Mucosa of stomach (tissue), 1 donor: ENCODE results near the gene TICRR.
"Not testable (repeated sequence)": the region's sequence is repeated elsewhere in the genome, so short reads cannot be mapped to it uniquely, and the experiment has no call there.

Experiments used
- H3K27me3 ChIP-seq: one replicate; pipeline ENCODE4 v1.7.0; 2013; ENCODE audit warnings: mild to moderate bottlenecking, low read length; ENCODE audit not compliant: control insufficient read depth, insufficient read depth
- H3K36me3 ChIP-seq: one replicate; pipeline ENCODE4 v1.7.0; 2013; ENCODE audit warnings: low read length; ENCODE audit not compliant: control insufficient read depth, insufficient read depth
- H3K4me1 ChIP-seq: one replicate; pipeline ENCODE4 v1.7.0; 2013; ENCODE audit warnings: mild to moderate bottlenecking, low read length; ENCODE audit not compliant: control insufficient read depth, insufficient read depth
- H3K4me3 ChIP-seq: one replicate; pipeline ENCODE4 v1.7.0; 2013; ENCODE audit warnings: low read length
- H3K9ac ChIP-seq: one replicate; pipeline ENCODE4 v1.7.0; 2013; ENCODE audit warnings: mild to moderate bottlenecking, low read length, moderate library complexity
- H3K9me3 ChIP-seq: one replicate; pipeline ENCODE4 v1.7.0; 2013; ENCODE audit warnings: mild to moderate bottlenecking, low read length, moderate library complexity; ENCODE audit not compliant: control insufficient read depth
- donor health status: Pancreatic carcinoma.

The TICRR gene

DNA sequence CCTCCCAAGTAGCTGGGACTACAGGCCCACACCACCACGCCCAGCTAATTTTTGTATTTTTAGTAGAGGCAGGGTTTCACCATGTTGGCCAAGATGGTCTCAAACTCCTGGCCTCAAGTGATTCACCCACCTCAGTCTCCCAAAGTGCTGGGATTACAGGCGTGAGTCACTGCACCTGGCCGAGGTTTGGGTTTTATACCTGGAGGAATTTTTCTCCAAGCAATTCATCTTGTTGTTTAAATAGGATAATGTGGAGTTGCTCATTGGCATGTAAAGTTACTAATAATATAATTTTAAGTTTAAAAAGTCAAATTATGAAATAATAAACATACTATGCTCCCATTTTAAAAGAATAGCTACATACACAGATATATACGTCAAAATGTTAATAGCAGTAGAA is 26.1 kb upstream of the TICRR start:
- H3K9ac ChIP-seq, H3K4me3 ChIP-seq, H3K36me3 ChIP-seq, H3K27me3 ChIP-seq, H3K9me3 ChIP-seq, H3K4me1 ChIP-seq: not testable (repeated sequence)

GRCh38 chr15:89550427-89550826 is 24.8 kb upstream of the TICRR start:
- H3K27me3 ChIP-seq = no peaks in the 10 kb centered on the region
- H3K4me1 ChIP-seq = no peaks in the 10 kb centered on the region
- H3K9ac ChIP-seq = no peak overlapping the region
- H3K36me3 ChIP-seq = no peaks in the 10 kb centered on the region
- no peaks in the 10 kb centered on the region for H3K9me3 ChIP-seq
- H3K4me3 ChIP-seq = no peak overlapping the region

- Histone ChIP-seq H3K4me1 (no peaks in the 10 kb centered on the region), H3K36me3 (no peaks in the 10 kb centered on the region), H3K9me3 (no peaks in the 10 kb centered on the region)
These were observed 23.7 kb upstream of the TICRR start for GRCh38 chr15:89551550-89551949.

GRCh38 chr15:89553632-89554031 is 21.6 kb upstream of the TICRR start:
- Histone ChIP-seq H3K9me3 (no peaks in the 10 kb centered on the region), H3K9ac (no peak overlapping the region)

More at GRCh38 chr15:89551550-89551949, 23.7 kb upstream of the TICRR start:
- H3K4me3 ChIP-seq = no peak overlapping the region
- no peak overlapping the region for H3K9ac ChIP-seq
- no peaks in the 10 kb centered on the region for H3K27me3 ChIP-seq

GRCh38 chr15:89554247-89554646 is 21.0 kb upstream of the TICRR start:
- Histone ChIP-seq H3K36me3 (no peaks in the 10 kb centered on the region), H3K4me1 (no peaks in the 10 kb centered on the region), H3K4me3 (no peak overlapping the region), H3K9me3 (no peaks in the 10 kb centered on the region), H3K27me3 (no peaks in the 10 kb centered on the region), H3K9ac (no peak overlapping the region)

More at GRCh38 chr15:89553632-89554031, 21.6 kb upstream of the TICRR start:
- Histone ChIP-seq H3K4me1 (no peaks in the 10 kb centered on the region), H3K27me3 (no peaks in the 10 kb centered on the region), H3K36me3 (no peaks in the 10 kb centered on the region), H3K4me3 (no peak overlapping the region)

GRCh38 chr15:89555768-89556167 is 19.5 kb upstream of the TICRR start:
- H3K4me3 ChIP-seq = no peak overlapping the region
- no peak overlapping the region for H3K9ac ChIP-seq
- no peaks in the 10 kb centered on the region for H3K9me3 ChIP-seq

GRCh38 chr15:89556413-89557262 is 18.6 kb upstream of the TICRR start:
- Histone ChIP-seq H3K27me3 (peaks cover 6% of the 10 kb centered on the region), H3K36me3 (no peaks in the 10 kb centered on the region), H3K4me1 (no peaks in the 10 kb centered on the region), H3K9ac (no peak overlapping the region), H3K9me3 (no peaks in the 10 kb centered on the region), H3K4me3 (no peak overlapping the region)

More at GRCh38 chr15:89555768-89556167, 19.5 kb upstream of the TICRR start:
- H3K27me3 ChIP-seq = peaks cover 6% of the 10 kb centered on the region
- H3K4me1 ChIP-seq = no peaks in the 10 kb centered on the region
- no peaks in the 10 kb centered on the region for H3K36me3 ChIP-seq

GRCh38 chr15:89559769-89560264 is 15.5 kb upstream of the TICRR start:
- Histone ChIP-seq H3K9me3 (no peaks in the 10 kb centered on the region), H3K9ac (no peak overlapping the region), H3K4me3 (no peak overlapping the region), H3K27me3 (peaks cover 6% of the 10 kb centered on the region), H3K4me1 (no peaks in the 10 kb centered on the region), H3K36me3 (no peaks in the 10 kb centered on the region)

GRCh38 chr15:89566181-89566580 is 9.1 kb upstream of the TICRR start:
- H3K9me3 ChIP-seq = no peaks in the 10 kb centered on the region
- H3K27me3 ChIP-seq = no peaks in the 10 kb centered on the region
- no peak overlapping the region for H3K4me3 ChIP-seq
- H3K9ac ChIP-seq = no peak overlapping the region
- H3K36me3 ChIP-seq = no peaks in the 10 kb centered on the region
- no peaks in the 10 kb centered on the region for H3K4me1 ChIP-seq

- no peaks in the 10 kb centered on the region for H3K9me3 ChIP-seq
- no peaks in the 10 kb centered on the region for H3K4me1 ChIP-seq
- H3K4me3 ChIP-seq = no peak overlapping the region
- H3K27me3 ChIP-seq = peaks cover 1% of the 10 kb centered on the region
- H3K9ac ChIP-seq = no peak overlapping the region
- no peaks in the 10 kb centered on the region for H3K36me3 ChIP-seq
These were observed 8.5 kb upstream of the TICRR start for GRCh38 chr15:89566621-89567294.

GRCh38 chr15:89569090-89569745 is 6.1 kb upstream of the TICRR start:
- H3K9ac ChIP-seq = no peak overlapping the region
- H3K4me3 ChIP-seq = no peak overlapping the region

More at GRCh38 chr15:89569090-89569745, 6.1 kb upstream of the TICRR start:
- peaks cover 5% of the 10 kb centered on the region for H3K27me3 ChIP-seq
- no peaks in the 10 kb centered on the region for H3K4me1 ChIP-seq
- H3K36me3 ChIP-seq = no peaks in the 10 kb centered on the region
- no peaks in the 10 kb centered on the region for H3K9me3 ChIP-seq
